GM03348 (cell line): ENCODE results near the gene IFNAR1.
"Not testable (repeated sequence)": the region's sequence is repeated elsewhere in the genome, so short reads cannot be mapped to it uniquely, and the experiment has no call there.

Experiments
- DNase-seq: peaks from one replicate; pipeline ENCODE4 v3.0.0; 2012; ENCODE audit warnings: low spot score

The IFNAR1 gene

GRCh38 chr21:33377221-33377920 lies 52.6 kb downstream of the IFNAR1 start:
- no peak for DNase-seq

GRCh38 chr21:33378081-33378480 lies 53.3 kb downstream of the IFNAR1 start:
- DNase-seq: no peak

- DNase-seq: peak; percentile 73
These were observed 55.2 kb downstream of the IFNAR1 start for GRCh38 chr21:33379934-33380333.

DNA sequence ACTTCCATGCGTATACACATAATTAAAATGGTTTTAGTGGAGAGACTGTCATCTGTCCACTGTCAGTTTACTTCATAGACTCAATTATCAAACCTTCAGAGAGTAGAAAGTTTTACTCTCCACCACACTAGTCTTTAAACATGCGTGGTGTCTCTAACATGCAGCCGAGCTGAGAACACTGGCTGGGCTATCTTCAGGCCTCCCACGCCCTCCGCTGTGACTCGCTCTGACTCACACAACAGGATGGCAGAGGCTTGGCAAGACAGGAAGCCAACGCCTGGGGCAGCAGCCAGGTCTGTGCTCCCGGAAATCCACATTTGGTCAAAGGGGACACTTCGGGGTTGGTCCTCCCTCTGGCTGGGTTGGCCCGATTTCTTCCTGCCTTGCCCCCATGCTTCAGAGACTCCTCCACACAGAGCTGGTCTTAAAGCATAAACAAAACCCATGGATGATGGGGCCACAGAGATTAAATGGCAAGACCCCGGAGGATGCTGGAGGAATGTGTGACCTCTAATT lies 55.8 kb downstream of the IFNAR1 start:
- peak; percentile 92 for DNase-seq

DNA sequence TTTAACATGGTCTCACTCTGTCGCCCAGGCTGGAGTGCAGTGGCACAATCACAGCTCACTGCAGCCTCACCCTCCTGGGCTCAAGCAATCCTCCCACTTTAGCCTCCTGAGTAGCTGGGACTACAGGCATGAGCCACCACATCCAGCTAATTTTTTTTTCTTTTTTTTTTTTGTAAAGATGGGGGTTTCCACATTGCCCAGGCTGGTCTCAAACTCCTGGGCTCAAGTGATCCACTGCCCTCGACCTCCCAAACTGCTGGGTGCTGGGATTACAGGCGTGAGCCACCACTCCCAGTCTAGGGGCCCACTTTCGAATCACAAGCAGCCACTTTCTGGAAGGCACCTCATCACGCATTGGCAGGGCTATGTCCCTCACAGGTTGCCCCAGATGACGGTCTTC lies 56.6 kb downstream of the IFNAR1 start:
- DNase-seq: not testable (repeated sequence)

DNA sequence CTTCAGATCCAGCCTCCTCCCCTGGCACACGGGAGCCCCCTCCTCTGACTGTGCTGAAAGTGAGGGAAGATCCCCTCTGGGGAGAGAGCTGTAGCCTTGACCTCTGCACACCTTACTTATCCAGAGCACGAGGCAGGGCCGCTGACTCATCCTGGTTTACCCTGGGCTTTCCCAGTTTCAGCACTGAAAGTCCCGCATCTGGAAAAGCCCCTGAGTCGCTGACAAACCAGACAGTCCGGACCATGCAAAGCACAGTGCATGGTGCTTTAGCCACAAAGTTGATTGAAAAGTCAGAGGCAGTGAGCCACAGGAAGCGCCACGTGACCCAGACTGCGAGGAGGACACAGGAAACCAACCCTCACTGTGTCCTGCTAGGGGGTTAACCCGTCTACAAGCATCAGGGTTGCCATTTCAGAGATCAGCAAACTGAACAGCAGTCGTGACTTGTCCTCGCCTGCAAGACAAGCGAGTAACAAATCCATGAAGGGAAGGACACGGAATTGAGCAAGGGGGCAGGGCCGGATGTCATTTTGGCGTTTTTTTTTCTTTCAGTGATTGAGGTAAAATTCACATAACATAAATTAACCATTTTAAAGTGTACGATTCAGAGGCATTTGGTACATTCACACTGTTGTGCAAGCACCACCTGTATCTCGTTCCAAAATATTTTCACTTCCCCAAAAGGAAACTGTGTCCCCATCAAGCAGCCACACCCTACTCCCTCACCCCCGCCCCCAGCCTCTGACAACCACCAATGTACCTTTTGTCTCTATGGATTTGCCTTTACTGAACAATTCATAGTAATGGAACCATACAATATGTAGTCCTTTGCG lies 58.5 kb downstream of the IFNAR1 start:
- peak; percentile 60 for DNase-seq

DNA sequence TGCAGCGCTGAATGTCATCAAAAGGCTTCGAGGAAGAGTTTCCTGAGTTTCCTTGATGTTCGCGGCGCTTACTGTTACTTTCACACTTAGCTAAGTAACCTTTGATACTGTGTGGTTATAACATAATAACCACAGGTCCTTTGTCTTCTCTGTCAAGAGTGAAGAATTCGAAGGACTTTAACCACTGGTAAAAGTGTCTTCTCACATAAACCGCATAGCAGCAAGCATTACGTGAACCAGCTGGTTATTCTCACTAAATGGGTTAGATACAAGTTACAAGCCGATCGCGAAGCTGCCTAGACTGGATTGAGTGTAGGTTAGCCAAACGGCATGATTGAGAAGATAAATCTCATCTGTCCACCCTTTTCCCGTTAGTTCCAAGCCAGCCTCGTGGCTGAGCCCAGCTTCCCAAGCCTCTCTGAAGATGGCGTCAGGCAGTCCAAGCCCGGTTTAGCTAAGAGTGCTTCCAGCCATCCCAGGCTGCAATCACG lies 60.1 kb downstream of the IFNAR1 start:
- no peak for DNase-seq

- no peak for DNase-seq
These were observed 61.5 kb downstream of the IFNAR1 start for GRCh38 chr21:33386222-33386784.

GRCh38 chr21:33387294-33387693 lies 62.5 kb downstream of the IFNAR1 start:
- DNase-seq: no peak

DNA sequence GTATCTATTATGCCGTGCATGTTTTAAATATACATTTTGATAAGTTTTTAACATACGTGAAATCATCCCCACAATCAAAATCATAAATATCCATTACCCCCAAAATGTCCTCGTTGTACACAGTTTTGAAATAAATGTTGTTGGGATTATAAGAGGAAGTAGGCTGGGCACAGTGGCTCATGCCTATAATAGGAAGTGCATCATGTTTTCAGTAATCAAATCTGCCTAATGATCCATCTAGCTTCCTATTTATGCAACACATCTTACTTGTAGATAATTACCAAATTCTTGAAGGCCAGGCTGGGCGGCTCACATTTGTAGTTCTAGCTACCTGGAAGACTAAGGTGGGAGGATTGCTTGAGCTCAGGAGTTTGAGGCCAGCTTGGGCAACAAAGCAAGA lies 63.4 kb downstream of the IFNAR1 start:
- DNase-seq: no peak

DNA sequence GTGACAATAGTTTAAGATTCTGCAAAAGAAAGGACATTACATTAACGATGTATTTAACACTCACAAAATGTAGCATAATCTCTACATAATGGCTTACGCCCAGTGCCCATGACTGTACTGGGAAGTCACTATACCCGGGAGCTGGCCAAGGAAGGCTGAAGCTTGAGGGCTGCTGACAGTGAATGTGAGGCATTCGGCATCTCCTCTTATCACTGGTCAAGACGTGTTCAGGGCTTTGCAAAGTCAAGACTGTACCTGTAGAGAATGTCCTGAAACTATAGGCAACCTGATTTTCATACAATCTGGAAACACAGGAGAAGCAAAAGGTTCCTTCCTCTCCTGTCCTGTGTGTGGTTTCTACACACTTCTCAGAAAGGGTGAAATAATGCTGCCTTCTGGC lies 65.7 kb downstream of the IFNAR1 start:
- no peak for DNase-seq

GRCh38 chr21:33391656-33392055 lies 66.9 kb downstream of the IFNAR1 start:
- no peak for DNase-seq

- DNase-seq: no peak
These were observed 67.7 kb downstream of the IFNAR1 start for GRCh38 chr21:33392284-33392985.

- DNase-seq: no peak
These were observed 68.6 kb downstream of the IFNAR1 start for GRCh38 chr21:33393348-33393747.

- DNase-seq: no peak
These were observed 69.5 kb downstream of the IFNAR1 start for GRCh38 chr21:33394260-33394659.

- DNase-seq: no peak
These were observed 71.1 kb downstream of the IFNAR1 start for GRCh38 chr21:33395891-33396331.

GRCh38 chr21:33396436-33396835 lies 71.7 kb downstream of the IFNAR1 start:
- no peak for DNase-seq

DNA sequence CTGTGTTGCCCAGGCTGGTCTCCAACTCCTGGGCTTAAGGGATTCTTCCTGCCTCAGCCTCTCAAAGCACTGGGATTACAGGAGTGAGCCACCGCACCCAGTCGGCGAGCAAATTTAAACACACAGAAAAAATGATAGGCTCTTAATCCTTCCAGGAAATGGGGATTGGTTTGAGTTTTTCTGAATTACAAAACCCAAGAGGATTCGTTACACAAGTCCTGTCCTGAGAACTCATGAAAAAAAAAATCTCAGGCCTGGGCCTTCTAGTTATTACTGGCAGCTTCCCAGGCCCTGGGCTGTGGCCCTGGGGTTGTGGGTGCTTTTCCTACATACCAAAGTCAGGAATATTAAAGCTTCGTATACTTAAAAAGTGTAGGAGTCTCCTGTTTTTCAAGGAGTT lies 72.2 kb downstream of the IFNAR1 start:
- DNase-seq: peak; percentile 28

DNA sequence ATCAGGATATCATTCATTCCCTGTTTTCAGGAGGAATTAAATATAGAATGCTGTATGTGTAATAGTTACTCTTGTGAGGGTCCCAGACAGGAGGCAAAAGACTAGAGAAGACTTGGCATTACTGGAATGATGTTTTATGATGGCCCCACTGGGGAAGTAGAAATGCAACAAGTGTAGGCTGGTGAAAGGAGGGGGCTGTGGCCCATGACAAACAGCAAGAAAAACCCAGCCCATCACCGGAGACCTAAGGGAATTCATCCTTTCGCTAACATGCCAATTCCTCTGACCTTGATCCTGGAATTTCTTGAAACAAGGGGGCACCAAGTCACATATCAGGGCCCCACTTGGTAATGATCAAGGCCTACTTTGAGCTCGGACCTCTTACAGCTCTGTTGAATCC lies 72.9 kb downstream of the IFNAR1 start:
- no peak for DNase-seq

GRCh38 chr21:33398361-33398760 lies 73.6 kb downstream of the IFNAR1 start:
- no peak for DNase-seq

DNA sequence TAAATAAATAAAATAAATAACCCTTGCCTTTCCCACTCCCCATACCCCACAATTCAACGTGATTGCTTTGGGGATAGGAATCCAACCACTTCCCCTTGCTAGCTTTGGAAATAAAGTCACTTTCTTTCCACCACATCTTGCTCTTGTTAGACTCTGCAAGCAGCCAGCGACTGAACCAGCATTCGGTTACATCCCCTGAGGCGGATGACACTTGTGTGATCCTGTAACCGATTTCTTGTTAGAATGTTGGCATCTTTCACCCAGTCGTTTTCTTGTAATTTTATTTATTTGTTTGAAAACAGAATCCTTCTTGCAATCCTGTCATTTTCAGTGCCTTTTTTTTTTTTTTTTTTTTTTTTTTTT lies 76.8 kb downstream of the IFNAR1 start:
- DNase-seq: peak; percentile 33
